Calu3 (cell line): ENCODE results near the gene UHMK1. TPM values are rescaled to one million over a fixed set of nuclear protein-coding genes. Genes with fewer than 3 reads are reported as not detected.
A peak's percentile ranks its signal among the peaks of the same experiment; 100 is the strongest.

ENCODE experiments used
- BruUV-seq: library from RNA; stranded (reverse); fragments of 400-500 nt; replicated peaks from 2 replicates; lab custom pipeline; 2021; lab: Mats Ljungman, UMichigan
- CTCF ChIA-PET: fragments of 300-600 bp; sonication (Branson Sonifier 250); formaldehyde crosslinking; loops from one replicate; lab custom pipeline; 2022; ENCODE audit warnings: antibody characterized with exemption; lab: Charles Lee
- DNase-seq: peaks from one replicate; pipeline ENCODE4 v3.0.0; 2022
- H3K27ac Mint-ChIP-seq: one replicate; pipeline ENCODE4 v1.8.0; 2022; ENCODE audit warnings: mixed read lengths; ENCODE audit not compliant: unreplicated experiment
- H3K27me3 Mint-ChIP-seq: one replicate; pipeline ENCODE4 v1.8.0; 2022; ENCODE audit warnings: mixed read lengths; ENCODE audit not compliant: unreplicated experiment
- H3K36me3 Mint-ChIP-seq: one replicate; pipeline ENCODE4 v1.8.0; 2022; ENCODE audit warnings: mild to moderate bottlenecking, moderate library complexity, mixed read lengths; ENCODE audit not compliant: insufficient read depth, unreplicated experiment
- H3K4me1 Mint-ChIP-seq: one replicate; pipeline ENCODE4 v1.8.0; 2022; ENCODE audit warnings: mild to moderate bottlenecking, low read depth, mixed read lengths; ENCODE audit not compliant: unreplicated experiment
- H3K4me3 Mint-ChIP-seq: one replicate; pipeline ENCODE4 v1.8.0; 2022; ENCODE audit warnings: mild to moderate bottlenecking, low read depth, moderate library complexity, mixed read lengths; ENCODE audit not compliant: unreplicated experiment
- H3K9me3 Mint-ChIP-seq: one replicate; pipeline ENCODE4 v1.8.0; 2022; ENCODE audit warnings: low read depth, mixed read lengths; ENCODE audit not compliant: unreplicated experiment
- CTCF ChIP-seq: fragments of 200-600 bp; IDR thresholded peaks from one replicate; pipeline ENCODE4 v1.8.0; 2022; ENCODE audit warnings: antibody characterized with exemption; ENCODE audit not compliant: unreplicated experiment
- intact Hi-C: fragments of 100-400 bp; cut with micrococcal nuclease; formaldehyde crosslinking; loops from one replicate; pipeline ENCODE4 v1.10.0; 2022; ENCODE audit not compliant: unreplicated experiment
- total RNA-seq: library from RNA; stranded (reverse); gene quantifications from 2 replicates; pipeline ENCODE4 v1.2.3, GENCODE V29; 2022

Gene UHMK1
- total RNA-seq, 1 experiment from 2014 or later, result 98.1 TPM

GRCh38 chr1:162498496-162498810 is 835 bp downstream of the UHMK1 start:
- no peak for TF ChIP-seq CTCF
- DNase-seq, result no peak
- peaks cover 10% of the 10 kb centered on the region for H3K4me1 Mint-ChIP-seq
- peak overlapping the region; percentile 63 for H3K27ac Mint-ChIP-seq
- peak overlapping the region; percentile 84 for H3K4me3 Mint-ChIP-seq
- H3K9me3 Mint-ChIP-seq, result peaks cover 2% of the 10 kb centered on the region
- TSS peak; percentile 36 for BruUV-seq
- peaks cover 3% of the 10 kb centered on the region for H3K27me3 Mint-ChIP-seq
- CTCF ChIA-PET, result no interaction called here
- intact Hi-C loops, result loop anchor here (5.0 kb wide), 2 partner anchors 64 to 76 kb away; partner anchors contain the start of gene UAP1
- H3K36me3 Mint-ChIP-seq, result peaks cover 28% of the 10 kb centered on the region

GRCh38 chr1:162500805-162501204 is 3.2 kb downstream of the UHMK1 start:
- no peak overlapping the region for H3K27ac Mint-ChIP-seq
- no peak overlapping the region for H3K4me3 Mint-ChIP-seq
- TF ChIP-seq CTCF, result no peak
- peaks cover 2% of the 10 kb centered on the region for H3K9me3 Mint-ChIP-seq
- H3K27me3 Mint-ChIP-seq, result no peaks in the 10 kb centered on the region
- intact Hi-C loops, result loop anchor here (10.0 kb wide), 1 partner anchor 146 kb away; no protein-coding TSS in a partner anchor
- peaks cover 10% of the 10 kb centered on the region for H3K4me1 Mint-ChIP-seq
- DNase-seq, result no peak
- BruUV-seq, result no TSS peak
- CTCF ChIA-PET, result interaction anchor here (0.5 kb wide), 1 partner anchor 18 kb away, joined by 3 read pairs; no protein-coding TSS in a partner anchor
- H3K36me3 Mint-ChIP-seq, result peaks cover 28% of the 10 kb centered on the region

GRCh38 chr1:162502077-162502476 is 4.5 kb downstream of the UHMK1 start:
- no peaks in the 10 kb centered on the region for H3K9me3 Mint-ChIP-seq
- no peak overlapping the region for H3K4me3 Mint-ChIP-seq
- no TSS peak for BruUV-seq
- no peaks in the 10 kb centered on the region for H3K27me3 Mint-ChIP-seq
- CTCF ChIA-PET, result interaction anchor here (0.6 kb wide), 1 partner anchor 44 kb away, joined by 4 read pairs; no protein-coding TSS in a partner anchor
- DNase-seq, result no peak
- intact Hi-C loops, result loop anchor here (10.0 kb wide), 1 partner anchor 147 kb away; no protein-coding TSS in a partner anchor
- H3K4me1 Mint-ChIP-seq, result peaks cover 10% of the 10 kb centered on the region
- peaks cover 30% of the 10 kb centered on the region for H3K36me3 Mint-ChIP-seq
- no peak for TF ChIP-seq CTCF
- no peak overlapping the region for H3K27ac Mint-ChIP-seq

GRCh38 chr1:162502928-162503327 is 5.3 kb downstream of the UHMK1 start:
- no peaks in the 10 kb centered on the region for H3K9me3 Mint-ChIP-seq
- no peak overlapping the region for H3K27ac Mint-ChIP-seq
- CTCF ChIA-PET, result interaction anchor here (0.7 kb wide), 1 partner anchor 35 kb away, joined by 4 read pairs; no protein-coding TSS in a partner anchor
- TF ChIP-seq CTCF, result no peak
- intact Hi-C loops, result loop anchor here (10.0 kb wide), 1 partner anchor 148 kb away; no protein-coding TSS in a partner anchor
- H3K4me3 Mint-ChIP-seq, result no peak overlapping the region
- peaks cover 30% of the 10 kb centered on the region for H3K36me3 Mint-ChIP-seq
- no peak for DNase-seq
- no TSS peak for BruUV-seq
- H3K4me1 Mint-ChIP-seq, result peaks cover 10% of the 10 kb centered on the region
- H3K27me3 Mint-ChIP-seq, result no peaks in the 10 kb centered on the region
